H1 (cell line): ENCODE results near the gene STPG1. TPM values are rescaled to one million over a fixed set of nuclear protein-coding genes. Genes with fewer than 3 reads are reported as not detected.

Experiments used
- CTCF ChIA-PET: fragments of 300-600 bp; sonication (Branson Sonifier 250); formaldehyde crosslinking; loops from one replicate; lab custom pipeline; 2021; ENCODE audit not compliant: partially characterized antibody; lab: Charles Lee
- POLR2A ChIA-PET: fragments of 300-600 bp; sonication (Branson Sonifier 250); formaldehyde crosslinking; loops from one replicate; lab custom pipeline; 2021; ENCODE audit warnings: inconsistent platforms; ENCODE audit not compliant: partially characterized antibody; lab: Charles Lee
- DNase-seq, 2 experiments: peaks; one replicate each; pipeline versions ENCODE4 v3.0.0 to v3.0.0-alpha.2; 2010 to 2022; ENCODE audit warnings: low spot score in 2 of 2, low read depth in 1 of 2, mixed read lengths in 1 of 2
- FAIRE-seq: peaks from 2 replicates; lab custom pipeline; 2011; peaks lifted over from hg19 to GRCh38; lab: Jason Lieb, UNC
- H2AFZ ChIP-seq: 2 replicates; pipeline ENCODE4 v1.8.1; 2012; ENCODE audit warnings: low read length, inconsistent platforms
- H2AK5ac ChIP-seq: 2 replicates; pipeline ENCODE4 v1.6.1; 2013; ENCODE audit warnings: low read depth, low read length
- H2BK120ac ChIP-seq: replicated peaks from 2 replicates; pipeline ENCODE3; 2013; ENCODE audit warnings: low read depth, low read length, inconsistent platforms
- H2BK12ac ChIP-seq: 2 replicates; pipeline ENCODE4 v1.6.1; 2013; ENCODE audit warnings: low read depth, low read length
- H2BK15ac ChIP-seq: 2 replicates; pipeline ENCODE4 v1.6.1; 2013; ENCODE audit warnings: low read length
- H2BK20ac ChIP-seq: 2 replicates; pipeline ENCODE4 v1.6.1; 2013; ENCODE audit warnings: low read length
- H2BK5ac ChIP-seq: 2 replicates; pipeline ENCODE4 v1.6.1; 2013; ENCODE audit warnings: low read depth, low read length
- H3K14ac ChIP-seq: 2 replicates; pipeline ENCODE4 v1.6.1; 2013; ENCODE audit warnings: inconsistent platforms; ENCODE audit not compliant: insufficient read length
- H3K18ac ChIP-seq: 2 replicates; pipeline ENCODE4 v1.6.1; 2013; ENCODE audit warnings: low read length; ENCODE audit errors: extremely low read depth
- H3K23ac ChIP-seq: 2 replicates; pipeline ENCODE4 v1.6.1; 2013; ENCODE audit warnings: inconsistent platforms; ENCODE audit not compliant: insufficient read length
- H3K23me2 ChIP-seq: 2 replicates; pipeline ENCODE4 v1.6.1; 2013; ENCODE audit warnings: low read depth, low read length
- H3K27ac ChIP-seq: 2 replicates; pipeline ENCODE4 v1.6.1; 2011; ENCODE audit warnings: low read depth, low read length, inconsistent platforms
- H3K27me3 ChIP-seq, 4 experiments: replicated peaks in 1 of 4; 1 replicate in 1 of 4; 2 replicates in 3 of 4; pipeline versions ENCODE4 v1.6.1 to v1.8.1; 2011 to 2013; ENCODE audit warnings: low read length in 3 of 4, mild to moderate bottlenecking in 3 of 4, inconsistent platforms in 2 of 4, mixed read lengths in 2 of 4, moderate library complexity in 1 of 4; ENCODE audit not compliant: control insufficient read depth in 3 of 4, insufficient read depth in 3 of 4; ENCODE audit errors: extremely low read depth in 1 of 4
- H3K36me3 ChIP-seq, 4 experiments: 2 replicates each; pipeline versions ENCODE4 v1.6.1 to v1.8.1; 2011 to 2013; ENCODE audit warnings: mild to moderate bottlenecking in 4 of 4, low read length in 3 of 4, moderate library complexity in 2 of 4, control low read depth in 1 of 4, inconsistent platforms in 1 of 4; ENCODE audit not compliant: insufficient read depth in 4 of 4, control insufficient read depth in 2 of 4
- H3K4ac ChIP-seq: replicated peaks from 2 replicates; pipeline ENCODE3; 2013; ENCODE audit warnings: low read length, low read depth, mixed read lengths, inconsistent platforms; ENCODE audit not compliant: insufficient read length
- H3K4me1 ChIP-seq, 4 experiments: replicated peaks in 1 of 4; 1 replicate in 1 of 4; 2 replicates in 3 of 4; pipeline versions ENCODE4 v1.6.1 to v1.8.1; 2011 to 2013; ENCODE audit warnings: low read length in 3 of 4, inconsistent platforms in 2 of 4, mixed read lengths in 1 of 4; ENCODE audit not compliant: insufficient read depth in 4 of 4, control insufficient read depth in 3 of 4
- H3K4me2 ChIP-seq, 2 experiments: 2 replicates each; pipeline versions ENCODE4 v1.6.1 to v1.8.1; 2011 to 2013; ENCODE audit warnings: low read depth in 2 of 2, low read length in 2 of 2, control low read depth in 1 of 2, inconsistent platforms in 1 of 2, mild to moderate bottlenecking in 1 of 2; ENCODE audit not compliant: insufficient read depth in 1 of 2
- H3K4me3 ChIP-seq, 4 experiments: fragments of 200-600, 300-600 bp in 1 of 4; sonication (generic), shearing (Covaris generic), sonication (Bioruptor Twin) in 1 of 4; 2 replicates each; pipeline versions ENCODE4 v1.5.1 to v1.8.1; 2011 to 2016; ENCODE audit warnings: low read length in 4 of 4, low read depth in 3 of 4, control low read depth in 2 of 4, inconsistent platforms in 2 of 4, mild to moderate bottlenecking in 2 of 4, mixed read lengths in 1 of 4, moderate library complexity in 1 of 4; ENCODE audit not compliant: insufficient read depth in 2 of 4; ENCODE audit errors: extremely low read depth in 1 of 4
- H3K56ac ChIP-seq: replicated peaks from 2 replicates; pipeline ENCODE3; 2013; ENCODE audit warnings: low read depth, mild to moderate bottlenecking, mixed read lengths, low read length, inconsistent platforms; ENCODE audit not compliant: insufficient read length
- H3K79me1 ChIP-seq: 2 replicates; pipeline ENCODE4 v1.6.1; 2013; ENCODE audit warnings: low read depth, low read length, control low read depth
- H3K79me2 ChIP-seq, 2 experiments: 2 replicates each; pipeline versions ENCODE4 v1.6.1 to v1.8.1; 2012 to 2013; ENCODE audit warnings: low read length in 2 of 2, mild to moderate bottlenecking in 2 of 2, inconsistent platforms in 1 of 2; ENCODE audit not compliant: insufficient read depth in 2 of 2, control insufficient read depth in 1 of 2
- H3K9ac ChIP-seq, 4 experiments: replicated peaks in 1 of 4; 1 replicate in 1 of 4; 2 replicates in 3 of 4; pipeline versions ENCODE4 v1.6.1 to v1.8.1; 2011 to 2013; ENCODE audit warnings: low read depth in 3 of 4, low read length in 3 of 4, control low read depth in 2 of 4, mild to moderate bottlenecking in 2 of 4, moderate library complexity in 2 of 4, inconsistent platforms in 1 of 4; ENCODE audit errors: extremely low read depth in 1 of 4
- H3K9me3 ChIP-seq, 2 experiments: 2 replicates each; pipeline versions ENCODE4 v1.6.1 to v1.8.1; 2012 to 2013; ENCODE audit warnings: mild to moderate bottlenecking in 2 of 2, moderate library complexity in 2 of 2, control low read depth in 1 of 2, inconsistent platforms in 1 of 2, low read depth in 1 of 2, low read length in 1 of 2, mixed read lengths in 1 of 2; ENCODE audit not compliant: insufficient read depth in 2 of 2
- H4K20me1 ChIP-seq, 2 experiments: replicated peaks in 1 of 2; 2 replicates each; pipeline versions ENCODE3 to v1.8.1; 2011 to 2013; ENCODE audit warnings: inconsistent platforms in 2 of 2, low read length in 2 of 2, mild to moderate bottlenecking in 1 of 2; ENCODE audit not compliant: insufficient read depth in 2 of 2, control insufficient read depth in 1 of 2
- H4K5ac ChIP-seq: 2 replicates; pipeline ENCODE4 v1.6.1; 2013; ENCODE audit warnings: low read length, low read depth, mixed read lengths, inconsistent platforms; ENCODE audit not compliant: insufficient read length
- H4K8ac ChIP-seq: 2 replicates; pipeline ENCODE4 v1.8.0; 2013; ENCODE audit warnings: mild to moderate bottlenecking, moderate library complexity, low read length, inconsistent platforms; ENCODE audit not compliant: insufficient read depth; ENCODE audit errors: extremely low read depth
- H4K91ac ChIP-seq: replicated peaks from 2 replicates; pipeline ENCODE3; 2013; ENCODE audit warnings: low read length, mixed read lengths, inconsistent platforms; ENCODE audit not compliant: insufficient read length
- CHD1 ChIP-seq: IDR thresholded peaks from 2 replicates; pipeline ENCODE4 v1.6.1; 2012; ENCODE audit warnings: low read depth, low read length, improper control_type of control experiment
- EGR1 ChIP-seq: IDR thresholded peaks from 2 replicates; pipeline ENCODE4 v1.6.1; 2011; ENCODE audit warnings: low read depth, low read length, borderline replicate concordance
- HDAC2 ChIP-seq, 2 experiments: fragments of 300-600 bp in 1 of 2; sonication (generic) in 1 of 2; IDR thresholded peaks; 2 replicates each; pipeline ENCODE4 v1.6.1; 2011 to 2012; ENCODE audit warnings: low read depth in 2 of 2, low read length in 2 of 2, mild to moderate bottlenecking in 2 of 2, moderate library complexity in 2 of 2, borderline replicate concordance in 1 of 2, inconsistent platforms in 1 of 2
- KDM5A ChIP-seq: fragments of 200-600 bp; IDR thresholded peaks from 2 replicates; pipeline ENCODE4 v1.7.1; 2012; ENCODE audit warnings: mild to moderate bottlenecking, low read length, inconsistent platforms, mixed read lengths
- SRF ChIP-seq: IDR thresholded peaks from 2 replicates; pipeline ENCODE4 v1.6.1; 2011; ENCODE audit warnings: mild to moderate bottlenecking, low read depth, low read length, moderate library complexity
- WGBS, 2 experiments: shearing (Covaris generic) in 1 of 2; methylation state at CpG; one replicate each; pipeline versions ENCODE4 v1.1.6 to v1.1.7; 2013 to 2015; ENCODE audit warnings: low lambda C conversion rate in 2 of 2, mixed read lengths in 2 of 2, inconsistent platforms in 1 of 2, low coverage in 1 of 2, missing lambda C conversion rate in 1 of 2; ENCODE audit not compliant: insufficient replicate concordance in 2 of 2, insufficient coverage in 1 of 2, insufficient read length in 1 of 2; ENCODE audit errors: extremely low coverage in 1 of 2, missing lambda C conversion rate in 1 of 2; 5-methylcytosine and 5-hydroxymethylcytosine counted together
- polyA plus RNA-seq, 7 experiments: library from polyadenylated mRNA; depleted of rRNA in 3 of 7; stranded (reverse) in 5 of 7; unstranded in 2 of 7; fragments of >200 nt in 5 of 7; fragments of 200-250 nt in 2 of 7; gene quantifications; 1 replicate in 5 of 7; 2 replicates in 1 of 7; 4 replicates in 1 of 7; pipeline versions ENCODE4 v1.2.1 to v1.2.3, GENCODE V29; 2011 to 2013; ENCODE audit warnings: missing spikeins in 2 of 7, mixed read lengths in 2 of 7
- total RNA-seq: library from RNA; stranded (reverse); fragmentation: NEBNext Ultra II Directional; extraction: Animal tissue kit (Norgen Biotek cat#: 25700); gene quantifications from 2 replicates; pipeline ENCODE4 v1.2.1, GENCODE V29; 2021
- TF ChIP-seq, protein P1 (sequence below): IDR thresholded peaks from 2 replicates; pipeline ENCODE4 v1.6.1; 2011; ENCODE audit warnings: low read length, improper control_type of control experiment

The STPG1 gene
- total and polyA plus RNA-seq, 2 of the 8 experiments (the other 6 are each of a cell fraction or from before 2014, with no cell fraction given): 10.3 to 11.2 TPM

DNA sequence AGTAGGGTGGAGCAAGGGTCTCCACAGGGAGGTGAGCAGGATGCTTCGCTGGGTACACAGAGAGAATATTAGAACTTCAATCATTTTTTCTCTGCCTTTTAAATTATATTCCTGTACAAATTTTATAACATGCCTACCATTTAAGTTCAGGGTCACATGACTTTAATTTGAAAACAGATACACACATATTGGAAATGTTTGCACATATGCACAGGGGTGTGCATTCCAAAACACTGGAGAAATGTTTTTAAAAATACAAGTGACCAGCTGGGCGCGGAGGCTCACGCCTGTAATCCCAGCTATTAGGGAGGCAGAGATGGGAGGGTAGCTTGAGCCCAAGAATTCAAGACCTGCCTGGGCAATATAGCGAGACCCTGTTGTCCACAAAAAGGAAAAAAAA lies 41.7 kb upstream of the STPG1 start:
- no peak overlapping the region for H2BK15ac ChIP-seq
- no peak overlapping the region for H4K5ac ChIP-seq
- no peak overlapping the region for H3K27ac ChIP-seq
- DNase-seq (no peak), FAIRE-seq (no peak)
- no peak overlapping the region for H2AFZ ChIP-seq
- H3K9ac ChIP-seq: no peak overlapping the region
- H2BK20ac ChIP-seq: no peak overlapping the region
- no peak overlapping the region for H3K4me3 ChIP-seq
- H3K79me1 ChIP-seq: peaks cover 2% of the 10 kb centered on the region; the same call in 1 of the 2 replicates
- H2BK5ac ChIP-seq: no peak overlapping the region
- no peaks in the 10 kb centered on the region for H3K23me2 ChIP-seq
- H4K20me1 ChIP-seq: no peaks in the 10 kb centered on the region
- no peak overlapping the region for H2BK120ac ChIP-seq
- H2AK5ac ChIP-seq: no peak overlapping the region
- no peak overlapping the region for H3K18ac ChIP-seq
- no peaks in the 10 kb centered on the region for H3K4me1 ChIP-seq
- no peak overlapping the region for H3K4me2 ChIP-seq
- no peak overlapping the region for H4K91ac ChIP-seq
- H3K27me3 ChIP-seq: no peaks in the 10 kb centered on the region
- no peak overlapping the region for H3K4ac ChIP-seq
- H3K23ac ChIP-seq: no peak overlapping the region
- ChIA-PET CTCF (interaction anchor here (0.5 to 1.3 kb wide), 2 partner anchors 73 to 132 kb away, joined by 3 to 6 read pairs; no protein-coding TSS in a partner anchor), POLR2A (no interaction called here)
- H2BK12ac ChIP-seq: no peak overlapping the region
- WGBS, 2 experiments: 92% methylated on average over 5 of the region's 5 CpGs; no CpG with 5 or more reads in 1 of the 2 experiments
- H3K14ac ChIP-seq: no peak overlapping the region
- no peak overlapping the region for H4K8ac ChIP-seq
- H3K56ac ChIP-seq: no peak overlapping the region
- no peaks in the 10 kb centered on the region for H3K36me3 ChIP-seq
- TF ChIP-seq EGR1: no peak
- no peak for TF ChIP-seq SRF
- no peak for TF ChIP-seq CHD1
- TF ChIP-seq, protein P1, sequence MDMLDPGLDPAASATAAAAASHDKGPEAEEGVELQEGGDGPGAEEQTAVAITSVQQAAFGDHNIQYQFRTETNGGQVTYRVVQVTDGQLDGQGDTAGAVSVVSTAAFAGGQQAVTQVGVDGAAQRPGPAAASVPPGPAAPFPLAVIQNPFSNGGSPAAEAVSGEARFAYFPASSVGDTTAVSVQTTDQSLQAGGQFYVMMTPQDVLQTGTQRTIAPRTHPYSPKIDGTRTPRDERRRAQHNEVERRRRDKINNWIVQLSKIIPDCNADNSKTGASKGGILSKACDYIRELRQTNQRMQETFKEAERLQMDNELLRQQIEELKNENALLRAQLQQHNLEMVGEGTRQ: no peak
- no peak for TF ChIP-seq KDM5A
- no peak for TF ChIP-seq HDAC2 (IDR thresholded peaks at IDR 0.05; ENCODE audit: borderline replicate concordance in 1 of 2, low read depth in 2 of 2, low read length in 2 of 2)
- TF ChIP-seq, all 59 proteins: peak for 0
- Histone ChIP-seq H3K79me2 (no peaks in the 10 kb centered on the region), H3K9me3 (no peaks in the 10 kb centered on the region; a peak in 1 of 4 replicates)
